Measurements from ENCODE around the gene L3MBTL4.

GRCh38 chr18:5912566-5912965 is 502.1 kb downstream of the L3MBTL4 start:
- TF ChIP-seq FOXP1 (CRISPR knock-in tag; IDR thresholded peaks at IDR 0.05; ENCODE audit: borderline replicate concordance) (no peak), ATF6 (CRISPR knock-in tag; IDR thresholded peaks at IDR 0.05) (no peak), SP1 (CRISPR knock-in tag; conservative IDR thresholded peaks at IDR 0.05) (no peak), FOXK1 (CRISPR knock-in tag; IDR thresholded peaks at IDR 0.05) (no peak), JUN (CRISPR knock-in tag; IDR thresholded peaks at IDR 0.05) (no peak), GTF2I (CRISPR knock-in tag; conservative IDR thresholded peaks at IDR 0.05) (no peak), ZNF121 (CRISPR knock-in tag; IDR thresholded peaks at IDR 0.05) (no peak), PREB (CRISPR knock-in tag; IDR thresholded peaks at IDR 0.05; ENCODE audit: borderline replicate concordance) (no peak)
- TF ChIP-seq, protein P1, sequence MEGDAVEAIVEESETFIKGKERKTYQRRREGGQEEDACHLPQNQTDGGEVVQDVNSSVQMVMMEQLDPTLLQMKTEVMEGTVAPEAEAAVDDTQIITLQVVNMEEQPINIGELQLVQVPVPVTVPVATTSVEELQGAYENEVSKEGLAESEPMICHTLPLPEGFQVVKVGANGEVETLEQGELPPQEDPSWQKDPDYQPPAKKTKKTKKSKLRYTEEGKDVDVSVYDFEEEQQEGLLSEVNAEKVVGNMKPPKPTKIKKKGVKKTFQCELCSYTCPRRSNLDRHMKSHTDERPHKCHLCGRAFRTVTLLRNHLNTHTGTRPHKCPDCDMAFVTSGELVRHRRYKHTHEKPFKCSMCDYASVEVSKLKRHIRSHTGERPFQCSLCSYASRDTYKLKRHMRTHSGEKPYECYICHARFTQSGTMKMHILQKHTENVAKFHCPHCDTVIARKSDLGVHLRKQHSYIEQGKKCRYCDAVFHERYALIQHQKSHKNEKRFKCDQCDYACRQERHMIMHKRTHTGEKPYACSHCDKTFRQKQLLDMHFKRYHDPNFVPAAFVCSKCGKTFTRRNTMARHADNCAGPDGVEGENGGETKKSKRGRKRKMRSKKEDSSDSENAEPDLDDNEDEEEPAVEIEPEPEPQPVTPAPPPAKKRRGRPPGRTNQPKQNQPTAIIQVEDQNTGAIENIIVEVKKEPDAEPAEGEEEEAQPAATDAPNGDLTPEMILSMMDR (IDR thresholded peaks at IDR 0.05) = no peak
- TF ChIP-seq, protein P2, sequence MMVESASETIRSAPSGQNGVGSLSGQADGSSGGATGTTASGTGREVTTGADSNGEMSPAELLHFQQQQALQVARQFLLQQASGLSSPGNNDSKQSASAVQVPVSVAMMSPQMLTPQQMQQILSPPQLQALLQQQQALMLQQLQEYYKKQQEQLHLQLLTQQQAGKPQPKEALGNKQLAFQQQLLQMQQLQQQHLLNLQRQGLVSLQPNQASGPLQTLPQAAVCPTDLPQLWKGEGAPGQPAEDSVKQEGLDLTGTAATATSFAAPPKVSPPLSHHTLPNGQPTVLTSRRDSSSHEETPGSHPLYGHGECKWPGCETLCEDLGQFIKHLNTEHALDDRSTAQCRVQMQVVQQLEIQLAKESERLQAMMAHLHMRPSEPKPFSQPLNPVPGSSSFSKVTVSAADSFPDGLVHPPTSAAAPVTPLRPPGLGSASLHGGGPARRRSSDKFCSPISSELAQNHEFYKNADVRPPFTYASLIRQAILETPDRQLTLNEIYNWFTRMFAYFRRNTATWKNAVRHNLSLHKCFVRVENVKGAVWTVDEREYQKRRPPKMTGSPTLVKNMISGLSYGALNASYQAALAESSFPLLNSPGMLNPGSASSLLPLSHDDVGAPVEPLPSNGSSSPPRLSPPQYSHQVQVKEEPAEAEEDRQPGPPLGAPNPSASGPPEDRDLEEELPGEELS (CRISPR knock-in tag; IDR thresholded peaks at IDR 0.05) = no peak

Data from WTC11 (cell line).